Measurements from ENCODE around the gene AOX1.
"Not testable (repeated sequence)": the region's sequence is repeated elsewhere in the genome, so short reads cannot be mapped to it uniquely, and the experiment has no call there.

AOX1 gene

GRCh38 chr2:200603972-200604371, 18.2 kb downstream of the AOX1 start:
- DNase-seq = no peak

- DNase-seq = no peak
Observed at GRCh38 chr2:200604571-200605255, 18.9 kb downstream of the AOX1 start.

- DNase-seq = no peak
Observed at GRCh38 chr2:200608341-200609027, 22.7 kb downstream of the AOX1 start.

- DNase-seq = no peak
Observed at GRCh38 chr2:200609028-200609614, 23.3 kb downstream of the AOX1 start.

- not testable (repeated sequence) for DNase-seq
Observed at GRCh38 chr2:200610217-200610616, 24.4 kb downstream of the AOX1 start.

GRCh38 chr2:200613692-200614091, 27.9 kb downstream of the AOX1 start:
- no peak for DNase-seq

- no peak for DNase-seq
Observed at GRCh38 chr2:200614249-200614648, 28.4 kb downstream of the AOX1 start.

GRCh38 chr2:200615247-200615646, 29.4 kb downstream of the AOX1 start:
- DNase-seq = no peak

GRCh38 chr2:200616193-200616592, 30.4 kb downstream of the AOX1 start:
- no peak for DNase-seq

- DNase-seq = no peak
Observed at GRCh38 chr2:200616656-200617055, 30.8 kb downstream of the AOX1 start.

GRCh38 chr2:200617156-200618053, 31.6 kb downstream of the AOX1 start:
- DNase-seq = no peak

- no peak for DNase-seq
Observed at GRCh38 chr2:200618054-200618419, 32.2 kb downstream of the AOX1 start.

GRCh38 chr2:200618590-200619021, 32.8 kb downstream of the AOX1 start:
- no peak for DNase-seq

- DNase-seq = no peak
Observed at GRCh38 chr2:200619279-200619678, 33.5 kb downstream of the AOX1 start.

GRCh38 chr2:200620606-200621390, 35.0 kb downstream of the AOX1 start:
- DNase-seq = no peak

- no peak for DNase-seq
Observed at GRCh38 chr2:200622106-200622505, 36.3 kb downstream of the AOX1 start.

GRCh38 chr2:200624026-200624425, 38.2 kb downstream of the AOX1 start:
- no peak for DNase-seq

- DNase-seq = no peak
Observed at GRCh38 chr2:200624658-200625057, 38.8 kb downstream of the AOX1 start.

GRCh38 chr2:200625282-200625681, 39.5 kb downstream of the AOX1 start:
- no peak for DNase-seq

GRCh38 chr2:200625958-200626363, 40.1 kb downstream of the AOX1 start:
- no peak for DNase-seq

GRCh38 chr2:200627110-200627770, 41.4 kb downstream of the AOX1 start:
- no peak for DNase-seq

- not testable (repeated sequence) for DNase-seq
Observed at GRCh38 chr2:200628461-200628860, 42.6 kb downstream of the AOX1 start.

Data from stimulated activated CD8-positive, alpha-beta memory T cell treated with anti-CD3 and anti-CD28 coated beads, Interleukin-4, amount 100 ng/mL, for 48 hours (primary cell).